ENCODE measurements around the gene MEIS2.

Gene MEIS2

GRCh38 chr15:37100109-37100965, at the start of gene MEIS2:
Gene MEIS2, minus strand, starts transcription at chr15:37100549. Its CDS starts 1,083 bp downstream, at chr15:37099466.
- no peak for DNase-seq (ENCODE audit: low read depth)

DNA sequence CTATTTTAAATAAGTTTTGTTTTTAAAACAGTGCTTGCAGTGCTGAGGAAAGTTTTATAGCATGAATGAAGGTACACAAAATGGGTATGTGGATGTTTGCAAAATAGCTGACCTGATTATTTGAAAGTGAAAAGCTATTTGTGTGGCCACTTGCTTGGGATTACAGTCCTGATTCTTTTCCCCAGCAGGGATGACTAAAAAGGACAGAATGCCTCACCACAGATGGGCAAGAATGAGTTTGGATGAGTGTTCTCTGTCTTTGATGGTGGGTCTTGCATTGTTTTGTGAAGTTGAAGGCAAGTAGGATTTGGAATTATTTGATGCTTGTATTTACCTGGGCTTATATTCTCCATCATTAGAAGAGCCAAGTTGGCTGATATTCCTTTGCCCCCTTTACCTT, 48.8 kb upstream of the MEIS2 start:
- DNase-seq (ENCODE audit: low read depth): no peak

- no peak for DNase-seq (ENCODE audit: low read depth)
Measured at GRCh38 chr15:37148714-37149113, 48.4 kb upstream of the MEIS2 start.

DNA sequence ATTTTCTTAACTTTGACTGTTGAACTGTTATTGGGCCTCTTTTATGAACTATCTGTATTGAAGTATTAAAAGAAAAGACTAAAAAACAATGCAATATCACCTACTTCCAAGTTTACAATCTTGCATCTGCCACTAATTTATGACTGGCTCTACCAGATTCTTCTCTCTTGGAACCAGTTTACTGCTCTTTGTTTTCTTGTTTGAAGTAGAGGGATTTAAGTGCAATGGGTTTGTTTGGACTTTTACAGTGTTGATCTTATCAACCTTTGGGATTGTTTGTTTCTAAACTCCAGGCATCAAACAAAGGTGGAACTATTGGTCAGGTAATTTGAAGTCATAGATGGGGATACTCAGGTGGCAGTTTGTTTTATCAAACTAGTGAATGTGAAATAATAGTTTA, 43.0 kb upstream of the MEIS2 start:
- no peak for DNase-seq (ENCODE audit: low read depth)

DNA sequence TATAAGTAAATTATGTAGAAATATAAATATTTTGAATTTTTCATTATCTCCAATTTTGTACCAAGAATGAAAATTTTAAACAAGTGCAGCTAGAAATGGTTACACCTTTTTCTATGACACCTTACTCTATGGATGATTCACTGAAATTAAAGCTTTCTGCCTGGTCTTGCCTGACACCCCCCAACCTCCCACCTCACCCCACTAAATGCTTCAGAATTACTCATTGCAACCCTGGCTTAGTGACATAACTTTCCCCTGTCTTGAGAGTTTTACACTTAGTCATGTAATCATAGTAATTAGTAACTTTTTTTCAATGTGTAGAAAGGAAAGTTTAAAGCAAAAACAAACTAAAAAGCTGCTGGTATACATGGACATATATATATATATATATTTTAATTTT, 42.0 kb upstream of the MEIS2 start:
- no peak for DNase-seq (ENCODE audit: low read depth)

GRCh38 chr15:37140531-37141058, 40.2 kb upstream of the MEIS2 start:
- no peak for DNase-seq (ENCODE audit: low read depth)

DNA sequence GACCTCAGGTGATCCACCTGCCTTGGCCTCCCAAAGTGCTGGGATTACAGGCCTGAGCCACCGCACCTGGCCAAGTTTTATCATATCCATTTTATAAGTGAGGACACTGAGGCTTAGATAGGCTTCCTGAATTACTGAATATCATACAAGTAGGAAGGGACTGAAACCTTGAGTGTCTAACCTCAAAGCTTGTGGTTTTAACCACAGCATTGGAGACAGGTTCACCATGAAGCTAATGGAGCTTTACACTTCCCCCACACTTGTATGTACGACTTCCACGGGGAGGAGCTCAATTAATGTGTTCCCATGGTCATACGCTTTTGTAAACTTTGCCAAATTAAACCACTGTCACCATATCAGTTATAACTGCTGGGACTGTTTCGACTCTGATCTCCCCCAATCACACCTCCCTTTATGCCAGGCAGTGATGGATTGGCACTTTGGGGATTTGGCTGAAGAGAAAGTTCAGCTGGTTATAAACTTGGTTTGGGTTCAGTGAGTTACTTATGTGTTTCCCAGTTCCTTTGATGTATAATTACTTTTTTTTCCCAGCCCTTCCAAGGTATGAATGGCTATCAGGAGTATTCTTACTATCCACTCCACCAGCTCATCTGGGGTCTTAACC, 38.4 kb upstream of the MEIS2 start:
- no peak for DNase-seq (ENCODE audit: low read depth)

GRCh38 chr15:37137221-37137620, 36.9 kb upstream of the MEIS2 start:
- DNase-seq (ENCODE audit: low read depth): no peak

DNA sequence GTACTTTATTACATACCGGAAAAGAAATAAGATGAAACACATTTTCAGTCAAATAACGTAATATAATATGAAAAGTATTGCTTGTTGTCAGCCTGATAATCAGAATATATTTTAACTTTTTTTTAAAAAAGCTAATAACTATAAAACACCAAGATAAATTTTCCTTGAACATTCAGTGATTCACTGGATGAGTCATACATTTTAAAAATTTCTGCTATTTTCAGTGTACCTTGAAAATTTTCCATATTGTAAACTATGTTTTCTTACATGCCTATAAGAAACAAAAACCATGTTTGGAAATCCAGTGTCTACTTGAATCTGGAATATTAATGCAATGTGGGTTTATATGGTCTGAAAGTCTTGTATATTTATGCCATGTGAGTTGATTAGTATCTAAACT, 36.3 kb upstream of the MEIS2 start:
- no peak for DNase-seq (ENCODE audit: low read depth)

- DNase-seq (ENCODE audit: low read depth): no peak
Measured at GRCh38 chr15:37135225-37135624, 34.9 kb upstream of the MEIS2 start.

- no peak for DNase-seq (ENCODE audit: low read depth)
Measured at GRCh38 chr15:37134699-37135131, 34.4 kb upstream of the MEIS2 start.

GRCh38 chr15:37134244-37134643, 33.9 kb upstream of the MEIS2 start:
- DNase-seq (ENCODE audit: low read depth): no peak

DNA sequence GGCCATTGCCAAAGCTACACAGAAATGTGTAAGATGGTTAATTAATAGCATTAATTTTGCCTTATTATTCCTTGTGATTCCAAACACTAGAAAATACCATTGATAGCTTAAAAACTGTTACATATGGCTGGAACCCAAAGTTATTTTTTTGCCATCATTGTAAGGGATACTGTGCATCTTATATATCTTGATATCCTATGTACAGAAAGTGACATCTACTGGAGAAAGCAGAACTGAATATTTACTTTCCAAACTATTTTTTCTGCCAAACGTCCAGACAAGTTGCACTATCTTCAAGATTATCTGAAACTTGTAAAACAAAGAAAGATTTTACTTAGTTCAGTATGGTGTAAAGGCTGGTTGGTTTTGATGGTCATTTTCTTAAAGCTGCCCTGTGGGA, 33.3 kb upstream of the MEIS2 start:
- DNase-seq (ENCODE audit: low read depth): no peak

GRCh38 chr15:37132826-37133417, 32.6 kb upstream of the MEIS2 start:
- DNase-seq (ENCODE audit: low read depth): no peak

DNA sequence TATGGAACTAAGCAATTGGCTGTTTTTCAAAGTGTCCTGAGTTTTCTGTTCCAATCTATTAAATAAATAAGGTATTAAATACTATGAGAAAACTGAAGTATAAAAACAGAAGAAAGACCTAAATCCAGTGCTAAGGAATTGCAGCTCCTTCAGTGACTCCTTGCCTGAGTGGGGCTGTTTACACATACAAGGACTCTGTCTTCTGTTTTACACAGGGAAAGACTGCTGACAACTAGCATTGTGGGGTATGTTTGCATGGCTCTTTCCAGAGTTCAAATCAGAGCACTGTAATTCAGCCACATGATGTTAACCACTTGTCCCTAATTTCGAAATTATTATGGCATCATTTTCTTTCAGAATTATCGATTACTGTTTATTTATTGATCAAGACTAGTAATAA, 31.3 kb upstream of the MEIS2 start:
- DNase-seq (ENCODE audit: low read depth): no peak

DNA sequence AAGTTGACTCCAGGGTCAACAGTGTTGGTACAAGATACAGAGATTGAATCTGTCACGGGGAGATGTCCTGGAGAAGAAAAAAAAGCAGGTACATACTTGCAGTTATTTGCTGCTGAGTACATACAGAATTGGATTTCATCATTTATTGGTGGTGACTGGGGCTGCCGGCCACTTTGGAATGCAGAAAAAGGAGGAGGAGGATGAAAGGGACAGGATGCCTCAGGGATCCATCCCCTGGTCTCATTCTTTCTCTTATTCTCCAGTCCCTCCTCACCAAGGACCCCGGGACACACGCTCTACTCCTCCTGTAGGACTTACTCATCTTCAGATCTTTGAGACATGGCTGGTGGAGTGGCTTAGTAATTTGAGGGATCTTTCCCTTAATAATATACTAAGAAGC, 30.0 kb upstream of the MEIS2 start:
- DNase-seq (ENCODE audit: low read depth): no peak

GRCh38 chr15:37125143-37125542, 24.8 kb upstream of the MEIS2 start:
- DNase-seq (ENCODE audit: low read depth): no peak

DNA sequence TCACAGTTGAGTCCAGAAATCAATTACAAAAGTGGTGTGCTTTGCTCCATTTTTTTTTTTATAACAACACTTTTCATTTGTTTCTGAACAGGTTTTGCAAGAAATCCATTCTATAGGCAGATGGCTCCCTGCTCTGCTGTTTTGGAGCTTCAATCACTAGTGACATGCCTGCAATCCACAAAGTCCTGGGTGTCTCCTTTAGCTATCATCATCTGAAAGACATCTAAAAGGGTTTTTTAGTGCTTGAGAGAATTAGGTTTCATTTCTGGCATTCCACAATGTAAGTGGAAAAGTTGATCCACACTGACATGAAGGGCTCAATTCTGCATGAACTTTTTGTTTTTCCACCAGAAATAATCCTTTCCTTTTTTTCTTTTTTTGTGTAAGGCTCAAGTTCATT, 24.0 kb upstream of the MEIS2 start:
- DNase-seq (ENCODE audit: low read depth): no peak

DNA sequence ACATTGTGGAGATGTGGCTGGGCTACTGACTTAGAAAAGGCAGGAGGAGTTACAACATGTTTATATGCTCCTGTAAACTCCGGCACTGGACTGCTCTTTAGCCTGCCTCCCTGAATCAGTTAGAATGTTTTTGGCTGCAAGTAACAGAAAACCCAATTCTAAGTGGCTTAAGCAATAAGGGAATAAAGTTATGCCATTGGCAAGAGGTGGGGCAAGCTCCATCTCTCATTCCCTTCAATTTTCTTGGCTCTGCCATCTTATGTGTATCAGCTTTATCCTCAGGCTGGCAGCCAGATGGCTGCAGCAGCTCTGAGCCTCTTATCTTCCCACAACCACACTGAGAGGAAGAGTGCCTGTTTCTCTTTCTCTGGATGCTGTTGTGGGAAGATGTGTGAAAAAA, 22.4 kb upstream of the MEIS2 start:
- DNase-seq (ENCODE audit: low read depth): no peak

DNA sequence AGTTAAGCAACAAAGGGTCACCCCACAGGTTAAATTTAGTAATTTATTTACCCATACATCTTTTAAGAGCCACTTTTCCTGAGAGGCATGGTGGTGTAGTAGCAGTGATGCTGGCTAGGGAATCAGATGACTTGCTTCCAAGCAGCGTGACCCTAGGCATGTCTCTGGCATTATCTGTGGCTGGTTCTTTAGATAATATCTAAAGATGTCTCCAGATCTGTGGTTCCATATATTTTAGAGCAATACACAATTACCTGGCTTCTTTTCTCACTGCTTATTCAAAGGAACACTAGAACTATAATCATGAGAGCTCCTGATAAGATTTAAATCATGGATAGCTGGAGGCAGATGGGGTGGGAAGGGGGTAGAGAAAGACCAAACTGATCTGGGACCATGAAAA, 21.1 kb upstream of the MEIS2 start:
- no peak for DNase-seq (ENCODE audit: low read depth)

DNA sequence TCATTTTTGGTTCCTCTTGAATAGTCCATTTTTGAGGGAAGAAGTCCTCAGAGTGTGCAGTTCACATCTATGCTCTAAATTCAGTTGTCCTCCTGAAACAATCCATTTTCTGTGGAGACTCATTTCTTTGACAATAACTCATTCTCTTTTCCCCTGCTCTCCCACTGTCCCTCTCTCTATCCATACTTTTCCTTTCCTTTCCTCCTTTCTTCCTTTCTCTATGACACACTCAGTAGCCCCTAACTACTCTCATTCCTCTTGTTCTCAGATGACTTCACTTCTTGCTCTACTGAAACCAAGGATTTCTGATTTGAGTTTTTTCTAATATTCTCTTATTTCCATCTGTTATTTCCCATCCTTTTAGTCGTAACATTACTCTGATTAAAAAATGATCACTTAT, 16.7 kb upstream of the MEIS2 start:
- DNase-seq (ENCODE audit: low read depth): no peak

GRCh38 chr15:37115538-37115937, 15.2 kb upstream of the MEIS2 start:
- DNase-seq (ENCODE audit: low read depth): no peak
